Mesenchymal stem cell (in vitro differentiated cells and primary cell): Measurements from ENCODE around the gene OR2T27.
"Not testable (repeated sequence)": the region's sequence is repeated elsewhere in the genome, so short reads cannot be mapped to it uniquely, and the experiment has no call there.

ENCODE experiments used
- DNase-seq: peaks from one replicate; pipeline ENCODE4 v3.0.0-alpha.2; 2013
- H2AFZ ChIP-seq: one replicate; pipeline ENCODE4 v1.6.1; 2013; ENCODE audit warnings: low read depth, mild to moderate bottlenecking, control low read depth, inconsistent platforms, low read length, moderate library complexity
- H2AK5ac ChIP-seq: 2 replicates; pipeline ENCODE4 v1.6.1; 2013; ENCODE audit warnings: low read length, moderate library complexity, mild to moderate bottlenecking, inconsistent platforms; ENCODE audit not compliant: severe bottlenecking
- H2BK120ac ChIP-seq: one replicate; pipeline ENCODE4 v1.6.1; 2013; ENCODE audit warnings: low read depth, mild to moderate bottlenecking, inconsistent platforms, low read length, moderate library complexity
- H2BK12ac ChIP-seq, 2 experiments: one replicate each; pipeline ENCODE4 v1.6.1; 2013; ENCODE audit warnings: inconsistent platforms in 2 of 2, low read length in 2 of 2, mild to moderate bottlenecking in 2 of 2, moderate library complexity in 2 of 2, control low read depth in 1 of 2
- H2BK15ac ChIP-seq: one replicate; pipeline ENCODE4 v1.6.1; 2013; ENCODE audit warnings: mild to moderate bottlenecking, low read depth, inconsistent platforms; ENCODE audit not compliant: poor library complexity, severe bottlenecking
- H2BK5ac ChIP-seq: 2 replicates; pipeline ENCODE4 v1.6.1; 2013; ENCODE audit warnings: low read depth, mild to moderate bottlenecking, low read length, control low read depth, inconsistent platforms; ENCODE audit not compliant: poor library complexity, severe bottlenecking
- H3K14ac ChIP-seq, 2 experiments: one replicate each; pipeline ENCODE4 v1.6.1; 2013; ENCODE audit warnings: inconsistent platforms in 2 of 2, low read length in 2 of 2, control low read depth in 1 of 2, mild to moderate bottlenecking in 1 of 2, moderate library complexity in 1 of 2
- H3K18ac ChIP-seq, 2 experiments: one replicate each; pipeline ENCODE4 v1.6.1; 2013; ENCODE audit warnings: inconsistent platforms in 2 of 2, low read length in 2 of 2, control low read depth in 1 of 2, low read depth in 1 of 2, mild to moderate bottlenecking in 1 of 2
- H3K23ac ChIP-seq, 2 experiments: one replicate each; pipeline ENCODE4 v1.6.1; 2013; ENCODE audit warnings: inconsistent platforms in 2 of 2, low read length in 2 of 2, mild to moderate bottlenecking in 2 of 2, moderate library complexity in 2 of 2, control low read depth in 1 of 2
- H3K27ac ChIP-seq: 2 replicates; pipeline ENCODE4 v1.5.1; 2013; ENCODE audit warnings: mild to moderate bottlenecking, moderate library complexity, low read length, control low read depth, inconsistent platforms; ENCODE audit not compliant: poor library complexity, severe bottlenecking
- H3K27me3 ChIP-seq, 2 experiments: 2 replicates each; pipeline versions ENCODE4 v1.6.1 to v1.7.0; 2013; ENCODE audit warnings: low read length in 2 of 2, mild to moderate bottlenecking in 2 of 2, moderate library complexity in 2 of 2, control low read depth in 1 of 2, inconsistent platforms in 1 of 2; ENCODE audit not compliant: control insufficient read depth in 1 of 2, insufficient read depth in 1 of 2
- H3K36me3 ChIP-seq, 2 experiments: 2 replicates each; pipeline versions ENCODE4 v1.6.1 to v1.7.0; 2013; ENCODE audit warnings: low read length in 2 of 2, control low read depth in 1 of 2, inconsistent platforms in 1 of 2, low read depth in 1 of 2, mild to moderate bottlenecking in 1 of 2; ENCODE audit not compliant: insufficient read depth in 2 of 2, control insufficient read depth in 1 of 2
- H3K4ac ChIP-seq, 2 experiments: one replicate each; pipeline ENCODE4 v1.6.1; 2013; ENCODE audit warnings: inconsistent platforms in 2 of 2, low read length in 2 of 2, mild to moderate bottlenecking in 2 of 2, moderate library complexity in 2 of 2, control low read depth in 1 of 2, low read depth in 1 of 2
- H3K4me1 ChIP-seq: 2 replicates; pipeline ENCODE4 v1.6.1; 2013; ENCODE audit warnings: low read depth, low read length, control low read depth; ENCODE audit not compliant: control insufficient read depth, insufficient read depth
- H3K4me2 ChIP-seq: 2 replicates; pipeline ENCODE4 v1.6.1; 2013; ENCODE audit warnings: low read length, mild to moderate bottlenecking, inconsistent platforms; ENCODE audit not compliant: poor library complexity, severe bottlenecking
- H3K4me3 ChIP-seq, 2 experiments: 2 replicates each; pipeline versions ENCODE4 v1.5.1 to v1.7.0; 2013; ENCODE audit warnings: low read length in 2 of 2, mild to moderate bottlenecking in 2 of 2, control low read depth in 1 of 2, low read depth in 1 of 2; ENCODE audit not compliant: insufficient read depth in 1 of 2
- H3K79me1 ChIP-seq: replicated peaks from 2 replicates; pipeline ENCODE4 v1.6.1; 2013; ENCODE audit warnings: mild to moderate bottlenecking, control low read depth, low read length, inconsistent platforms; ENCODE audit not compliant: poor library complexity, severe bottlenecking
- H3K9ac ChIP-seq: 2 replicates; pipeline ENCODE4 v1.7.0; 2013; ENCODE audit warnings: mild to moderate bottlenecking, low read length, moderate library complexity
- H3K9me3 ChIP-seq: 2 replicates; pipeline ENCODE4 v1.7.0; 2013; ENCODE audit warnings: mild to moderate bottlenecking, low read length; ENCODE audit not compliant: control insufficient read depth
- H4K8ac ChIP-seq: one replicate; pipeline ENCODE4 v1.6.1; 2013; ENCODE audit warnings: inconsistent platforms, mild to moderate bottlenecking, low read length, moderate library complexity
- H4K91ac ChIP-seq: one replicate; pipeline ENCODE4 v1.6.1; 2013; ENCODE audit warnings: mild to moderate bottlenecking, low read length, inconsistent platforms
- WGBS: methylation state at CpG from one replicate; pipeline ENCODE4 v1.1.7; 2013; ENCODE audit warnings: mixed read lengths; 5-methylcytosine and 5-hydroxymethylcytosine counted together

Gene OR2T27

GRCh38 chr1:248681651-248682050 lies 26.3 kb upstream of the OR2T27 start:
- H3K4ac ChIP-seq, result no peak overlapping the region
- H2BK15ac ChIP-seq, result no peak overlapping the region
- no peaks in the 10 kb centered on the region for H3K27me3 ChIP-seq
- H3K36me3 ChIP-seq, result no peaks in the 10 kb centered on the region
- no peak overlapping the region for H2BK120ac ChIP-seq
- H2AK5ac ChIP-seq, result no peak overlapping the region
- no peak overlapping the region for H3K23ac ChIP-seq
- H3K14ac ChIP-seq, result no peak overlapping the region
- H2BK12ac ChIP-seq, result no peak overlapping the region
- no peak overlapping the region for H4K91ac ChIP-seq
- H3K9me3 ChIP-seq, result peaks cover 24% of the 10 kb centered on the region
- H3K4me1 ChIP-seq, result no peaks in the 10 kb centered on the region
- no peak overlapping the region for H3K27ac ChIP-seq
- H3K4me3 ChIP-seq, result no peak overlapping the region
- no peaks in the 10 kb centered on the region for H3K79me1 ChIP-seq
- no peak overlapping the region for H2AFZ ChIP-seq
- no peak overlapping the region for H4K8ac ChIP-seq
- DNase-seq, result no peak
- H3K9ac ChIP-seq, result no peak overlapping the region
- H2BK5ac ChIP-seq, result no peak overlapping the region
- no peak overlapping the region for H3K4me2 ChIP-seq
- H3K18ac ChIP-seq, result no peak overlapping the region
- 83% methylated on average over 8 of the region's 8 CpGs for WGBS

GRCh38 chr1:248670003-248670402 lies 14.7 kb upstream of the OR2T27 start:
- no peak overlapping the region for H3K14ac ChIP-seq
- H2BK15ac ChIP-seq, result no peak overlapping the region
- no peak overlapping the region for H3K4me3 ChIP-seq
- no peak overlapping the region for H3K27ac ChIP-seq
- no peak overlapping the region for H2AK5ac ChIP-seq
- H2BK5ac ChIP-seq, result no peak overlapping the region
- H2BK12ac ChIP-seq, result no peak overlapping the region
- H3K79me1 ChIP-seq, result no peaks in the 10 kb centered on the region
- WGBS, result 38% methylated on average over 1 of the region's 1 CpG
- no peak for DNase-seq
- H3K18ac ChIP-seq, result no peak overlapping the region
- H4K8ac ChIP-seq, result no peak overlapping the region
- H3K9ac ChIP-seq, result no peak overlapping the region
- H3K23ac ChIP-seq, result no peak overlapping the region
- no peak overlapping the region for H4K91ac ChIP-seq
- H3K27me3 ChIP-seq, result no peaks in the 10 kb centered on the region
- H3K4me2 ChIP-seq, result no peak overlapping the region
- H3K4ac ChIP-seq, result no peak overlapping the region
- H2AFZ ChIP-seq, result no peak overlapping the region
- no peaks in the 10 kb centered on the region for H3K36me3 ChIP-seq
- no peak overlapping the region for H2BK120ac ChIP-seq
- peaks cover 31% of the 10 kb centered on the region for H3K9me3 ChIP-seq
- H3K4me1 ChIP-seq, result no peaks in the 10 kb centered on the region

- H3K4ac ChIP-seq, H4K91ac ChIP-seq, H3K27ac ChIP-seq, H4K8ac ChIP-seq, H3K4me3 ChIP-seq, H2BK15ac ChIP-seq, H3K4me1 ChIP-seq, H3K18ac ChIP-seq, H3K4me2 ChIP-seq, DNase-seq, H3K23ac ChIP-seq, H2BK12ac ChIP-seq, H3K79me1 ChIP-seq, H3K9ac ChIP-seq, H3K14ac ChIP-seq, H3K9me3 ChIP-seq, H2BK5ac ChIP-seq, H3K36me3 ChIP-seq, H2BK120ac ChIP-seq, H2AK5ac ChIP-seq, H2AFZ ChIP-seq, H3K27me3 ChIP-seq: not testable (repeated sequence)
- WGBS, result 60% methylated on average over 4 of the region's 5 CpGs
These were observed 8.4 kb upstream of the OR2T27 start for GRCh38 chr1:248663453-248664328.

GRCh38 chr1:248656797-248657196 lies 1.5 kb upstream of the OR2T27 start:
- not testable (repeated sequence) for H2AFZ ChIP-seq, H3K4me2 ChIP-seq, H3K27ac ChIP-seq, H3K9ac ChIP-seq, H3K23ac ChIP-seq, H2BK15ac ChIP-seq, H3K18ac ChIP-seq, H2BK5ac ChIP-seq, H3K4me3 ChIP-seq, H3K36me3 ChIP-seq, H2BK120ac ChIP-seq, H2AK5ac ChIP-seq, DNase-seq, H3K79me1 ChIP-seq, H3K4ac ChIP-seq, H4K8ac ChIP-seq, H3K9me3 ChIP-seq, H4K91ac ChIP-seq, H2BK12ac ChIP-seq, H3K14ac ChIP-seq, H3K27me3 ChIP-seq, H3K4me1 ChIP-seq
- whole genome bisulfite sequencing, result no CpG with 5 or more reads among the region's 6 CpGs
